A549 treated with DMSO at 1 μM for 4 hours (cell line): ENCODE data around the gene MTX3. TPM values are rescaled to one million over a fixed set of nuclear protein-coding genes. Genes with fewer than 3 reads are reported as not detected.

ENCODE experiments used
- total RNA-seq: library from RNA; stranded (reverse); fragments of 200-300 nt; extraction: Qiagen RNA extraction; gene quantifications from 5 replicates; pipeline ENCODE4 v1.2.3, GENCODE V29; 2022; ENCODE audit warnings: low read depth

The MTX3 gene
- total RNA-seq, result 6.4 to 7.8 TPM (median 7.5 TPM) in 5 replicates

GRCh38 chr5:79990598-79991507 is at the start of gene MTX3:
Gene MTX3 (minus strand): TSS chr5:79991262. CDS start chr5:79991238, 24 bp downstream.

GRCh38 chr5:80034962-80035821 is 44.1 kb upstream of the MTX3 start, which contains the start of gene THBS4:
Gene THBS4 (plus strand): TSS chr5:80035348. CDS start chr5:80035538, 190 bp downstream.

Other genes with a start within 250 kb of the MTX3 start
- 0.23 TPM in 1 of 5 replicates, not detected in the others for gene THBS4, start 44.1 kb upstream of the MTX3 start, total RNA-seq